GM12892 (cell line): Measurements from ENCODE around the gene MAD2L2.

Experiments used
- POLR2A ChIP-seq: IDR thresholded peaks from 2 replicates; pipeline ENCODE4 v1.6.1; 2011; ENCODE audit warnings: low read depth, low read length, control low read depth
- POLR2AphosphoS5 ChIP-seq: IDR thresholded peaks from 2 replicates; pipeline ENCODE4 v1.6.1; 2011; ENCODE audit warnings: low read depth, low read length, control low read depth

GRCh38 chr1:11671205-11671543 is 9.8 kb downstream of the MAD2L2 start:
- no peak for TF ChIP-seq POLR2A
- TF ChIP-seq POLR2AphosphoS5 = no peak
